ENCODE data around the gene PFN3. TPM values are rescaled to one million over a fixed set of nuclear protein-coding genes. Genes with fewer than 3 reads are reported as not detected.

The PFN3 gene, protein sequence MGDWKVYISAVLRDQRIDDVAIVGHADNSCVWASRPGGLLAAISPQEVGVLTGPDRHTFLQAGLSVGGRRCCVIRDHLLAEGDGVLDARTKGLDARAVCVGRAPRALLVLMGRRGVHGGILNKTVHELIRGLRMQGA
- not detected in 2 replicates for polyA plus RNA-seq

DNA sequence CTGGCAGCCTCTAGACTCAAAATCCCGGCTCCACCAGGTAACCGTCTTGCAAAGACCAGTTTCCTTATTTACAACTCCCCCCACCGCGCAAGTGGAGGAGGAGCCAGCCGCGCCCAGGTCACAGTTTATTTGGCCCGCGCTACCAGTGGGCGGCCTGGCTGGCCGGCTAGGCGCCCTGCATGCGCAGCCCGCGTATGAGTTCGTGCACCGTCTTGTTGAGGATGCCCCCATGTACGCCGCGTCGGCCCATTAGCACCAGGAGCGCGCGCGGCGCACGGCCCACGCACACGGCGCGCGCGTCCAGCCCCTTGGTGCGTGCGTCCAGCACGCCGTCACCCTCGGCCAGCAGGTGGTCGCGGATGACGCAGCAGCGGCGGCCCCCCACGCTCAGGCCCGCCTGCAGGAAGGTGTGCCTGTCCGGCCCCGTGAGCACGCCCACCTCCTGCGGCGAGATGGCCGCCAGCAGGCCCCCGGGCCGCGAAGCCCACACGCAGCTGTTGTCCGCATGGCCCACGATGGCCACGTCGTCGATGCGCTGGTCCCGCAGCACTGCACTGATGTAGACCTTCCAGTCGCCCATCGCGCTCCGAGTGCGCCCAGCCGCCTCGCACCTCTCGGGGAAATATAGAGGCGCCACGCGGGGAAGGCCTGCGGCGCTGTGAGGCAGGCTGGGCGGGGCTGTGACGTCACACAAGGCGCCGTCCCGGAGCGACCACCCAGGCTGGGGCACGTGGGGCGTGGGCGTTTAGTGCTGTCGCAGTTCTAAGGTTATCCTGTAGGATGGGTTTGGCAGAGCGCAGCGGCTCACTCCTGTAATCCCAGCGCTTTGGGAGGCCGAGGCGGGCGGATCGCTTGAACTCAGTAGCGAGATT is at the start of gene PFN3:
Gene PFN3, minus strand, starts transcription at position 665 of the 872 bp plus-strand sequence. Its CDS starts 85 bp downstream, at position 580.

DNA sequence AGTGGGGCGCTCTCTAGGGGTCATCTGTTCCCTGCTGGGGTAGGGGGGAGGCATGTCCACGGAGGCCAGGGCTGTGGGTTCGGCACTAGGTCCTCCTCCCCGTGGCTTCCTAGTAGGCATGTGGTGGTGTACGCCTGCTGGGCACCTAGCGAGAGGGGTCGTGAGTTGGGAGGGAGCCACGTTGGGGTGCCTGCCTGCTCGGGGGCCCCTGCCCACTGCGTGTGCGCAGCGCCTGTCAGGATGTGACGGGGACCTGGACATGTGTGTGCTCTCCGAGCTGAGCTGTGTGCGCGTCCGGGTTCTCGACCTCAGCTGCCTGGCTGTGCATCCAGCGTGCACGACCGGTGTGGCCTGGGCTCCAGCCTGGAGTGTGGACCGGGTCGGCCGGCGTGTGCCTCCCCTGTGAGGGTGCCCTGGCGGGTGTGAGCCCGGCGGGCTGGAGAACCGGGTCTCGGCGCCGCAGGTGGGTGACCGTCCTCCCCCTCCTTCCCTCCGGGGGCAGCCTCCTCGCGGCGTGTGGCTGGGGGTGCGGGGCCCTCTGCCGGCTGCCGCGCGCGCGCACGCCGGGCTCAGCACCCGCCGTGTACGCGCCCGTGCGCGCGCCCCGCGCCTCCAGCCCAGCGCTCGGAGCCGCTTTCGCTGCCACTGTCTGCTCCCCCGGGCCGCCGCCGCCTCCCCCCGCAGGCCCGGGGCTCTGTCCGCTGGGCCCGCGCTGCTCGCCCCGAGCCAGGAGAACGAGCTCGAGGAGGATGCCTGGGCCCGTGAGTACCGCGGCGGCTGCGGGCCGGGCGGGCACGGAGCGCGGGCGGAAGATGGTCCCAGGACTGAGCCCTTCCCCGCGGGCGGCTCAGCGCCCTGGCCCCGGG is 46.0 kb upstream of the PFN3 start, which contains the start of gene PRR7:
Gene PRR7, plus strand, starts transcription at position 615 of the 866 bp plus-strand sequence. CDS start 8,254 bp downstream, outside the sequence.

DNA sequence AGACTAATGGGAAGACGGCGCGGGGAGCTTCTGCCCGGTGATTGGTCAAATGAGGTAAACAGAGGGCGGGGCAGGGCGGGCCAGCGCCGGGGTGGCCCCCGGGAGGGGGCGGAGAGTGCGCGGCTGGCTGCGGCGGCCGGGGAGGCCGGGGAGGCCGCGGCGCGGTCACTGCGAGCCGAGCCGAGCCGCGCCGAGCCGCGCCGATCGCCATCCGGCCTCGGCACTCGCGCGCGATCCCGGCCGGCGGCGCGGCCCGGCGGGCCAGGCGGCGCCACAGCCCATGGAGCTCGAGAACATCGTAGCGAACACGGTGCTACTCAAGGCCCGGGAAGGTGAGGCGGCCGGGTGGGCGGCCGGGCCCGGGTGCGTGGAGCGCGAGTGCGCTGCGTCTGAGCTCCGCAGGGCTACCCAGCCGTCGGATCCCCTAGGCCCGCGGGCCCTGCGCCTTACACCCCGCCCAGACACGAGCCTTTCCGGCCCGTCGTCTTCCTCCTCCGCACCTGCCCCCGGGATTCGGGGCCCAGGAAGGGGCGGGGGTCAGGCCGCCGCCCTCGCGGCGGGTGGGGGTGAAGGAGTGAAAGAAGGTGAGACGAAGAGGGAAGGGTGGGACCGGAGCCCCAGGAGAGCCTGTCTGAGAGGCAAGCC is 26.2 kb upstream of the PFN3 start, which contains the start of gene GRK6:
Gene GRK6, plus strand, starts transcription at position 111 of the 645 bp plus-strand sequence. Its CDS starts 170 bp downstream, at position 281.

DNA sequence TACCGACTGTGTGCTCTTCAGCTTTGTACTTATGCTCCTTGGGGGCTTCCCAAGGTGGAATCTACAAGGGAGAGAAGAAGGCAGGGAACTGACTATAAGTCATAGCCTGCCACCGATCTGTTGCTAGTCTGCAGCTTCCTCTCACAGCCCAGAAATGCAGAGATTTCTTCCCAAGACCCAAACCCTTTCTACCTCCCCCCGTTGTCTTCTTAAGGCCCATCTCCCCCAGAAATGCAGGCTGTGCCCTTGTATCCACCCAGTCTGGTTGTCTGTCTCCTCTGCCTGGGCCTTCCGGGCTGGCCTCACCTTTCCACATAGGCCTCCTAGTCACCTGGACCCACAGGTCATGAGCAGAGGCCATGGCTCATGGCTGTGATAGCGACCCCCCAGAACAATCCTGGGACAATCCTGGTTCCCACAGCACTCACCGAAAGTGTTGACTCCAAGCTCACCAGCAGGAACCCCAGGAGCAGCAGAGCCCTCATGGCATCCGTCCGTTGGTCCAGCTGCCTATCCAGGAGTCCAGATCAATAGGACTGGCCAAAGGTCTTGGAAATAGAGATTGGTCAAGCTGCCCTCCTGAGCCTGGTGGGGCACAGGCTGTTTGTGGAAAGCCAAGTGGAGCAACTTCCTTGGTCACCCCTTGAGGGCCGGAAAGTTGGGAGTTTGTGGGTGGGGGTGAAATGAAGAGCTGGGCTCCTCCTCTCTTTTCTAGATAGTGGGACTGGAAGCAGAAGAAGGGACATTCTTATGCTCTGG is 8.8 kb upstream of the PFN3 start, which contains the start of gene F12:
Gene F12, minus strand, starts transcription at position 522 of the 759 bp plus-strand sequence. Its CDS starts 37 bp downstream, at position 485.

DNA sequence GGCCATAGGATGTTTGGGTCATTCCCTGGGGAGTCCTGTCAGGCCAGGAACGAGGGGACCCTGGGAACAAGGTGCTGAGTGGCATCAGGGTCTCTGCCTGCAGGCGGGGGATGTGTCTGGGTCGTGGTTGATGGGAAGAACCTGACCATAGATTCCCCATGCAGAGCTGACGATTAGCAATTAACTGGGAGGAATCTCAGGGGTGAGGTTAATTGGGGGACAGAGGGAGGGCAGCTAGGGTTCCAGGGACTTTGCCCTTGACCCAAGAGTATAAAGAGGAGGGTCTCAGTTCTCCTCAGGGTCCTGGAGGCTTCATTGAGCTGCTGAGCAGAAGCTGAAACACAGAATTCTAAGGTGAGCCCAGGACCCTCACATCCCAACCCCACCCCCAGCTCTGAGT is 16.3 kb downstream of the PFN3 start, which contains the start of gene SLC34A1:
Gene SLC34A1, plus strand, starts transcription at position 301 of the 400 bp plus-strand sequence. CDS start 1,308 bp downstream, outside the sequence.

DNA sequence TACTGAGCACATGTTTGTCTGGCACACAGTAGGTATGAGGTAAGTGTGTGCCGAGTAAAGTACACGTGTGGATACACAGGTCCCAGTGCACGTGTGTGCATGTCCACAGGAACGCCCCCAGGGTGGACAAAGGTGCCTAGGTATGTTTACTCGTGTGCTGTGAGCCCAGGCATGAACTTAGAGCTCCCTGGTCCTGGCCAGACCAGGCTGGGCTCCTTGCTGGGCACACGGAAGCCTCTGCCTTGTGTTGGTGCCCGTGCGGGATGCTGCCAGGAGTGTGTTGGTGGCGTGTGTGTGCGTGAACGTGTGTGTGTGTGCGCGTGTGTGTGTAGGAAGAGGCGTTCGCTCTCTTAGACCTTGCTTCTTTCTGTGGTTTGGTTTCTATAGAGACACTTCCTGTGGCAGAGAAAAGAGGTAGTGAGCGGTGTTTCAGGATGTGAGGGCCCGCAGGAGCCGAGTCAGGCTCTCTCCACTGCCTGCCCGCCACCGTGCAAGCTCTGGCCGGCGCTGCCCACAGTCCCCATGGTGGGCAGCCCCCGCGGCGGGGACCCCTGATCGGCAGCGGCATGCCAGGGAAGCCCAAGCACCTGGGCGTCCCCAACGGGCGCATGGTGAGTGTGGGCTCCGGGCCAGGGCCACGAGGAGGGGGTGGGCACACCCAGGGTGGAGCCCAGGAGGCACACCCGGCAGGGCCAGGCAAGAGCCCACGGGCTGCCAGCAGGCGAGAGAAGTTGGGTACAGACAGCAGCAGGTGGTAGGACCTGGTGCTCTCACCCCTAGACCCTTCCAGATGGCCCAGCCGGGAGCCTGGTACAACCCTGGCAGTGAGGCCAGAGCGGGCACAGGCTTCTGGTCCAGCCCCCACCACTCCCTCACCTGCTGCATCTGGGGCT is 42.8 kb downstream of the PFN3 start, which contains the start of gene RGS14:
Gene RGS14, plus strand, starts transcription at position 466 of the 893 bp plus-strand sequence. Its CDS starts 101 bp downstream, at position 567.

DNA sequence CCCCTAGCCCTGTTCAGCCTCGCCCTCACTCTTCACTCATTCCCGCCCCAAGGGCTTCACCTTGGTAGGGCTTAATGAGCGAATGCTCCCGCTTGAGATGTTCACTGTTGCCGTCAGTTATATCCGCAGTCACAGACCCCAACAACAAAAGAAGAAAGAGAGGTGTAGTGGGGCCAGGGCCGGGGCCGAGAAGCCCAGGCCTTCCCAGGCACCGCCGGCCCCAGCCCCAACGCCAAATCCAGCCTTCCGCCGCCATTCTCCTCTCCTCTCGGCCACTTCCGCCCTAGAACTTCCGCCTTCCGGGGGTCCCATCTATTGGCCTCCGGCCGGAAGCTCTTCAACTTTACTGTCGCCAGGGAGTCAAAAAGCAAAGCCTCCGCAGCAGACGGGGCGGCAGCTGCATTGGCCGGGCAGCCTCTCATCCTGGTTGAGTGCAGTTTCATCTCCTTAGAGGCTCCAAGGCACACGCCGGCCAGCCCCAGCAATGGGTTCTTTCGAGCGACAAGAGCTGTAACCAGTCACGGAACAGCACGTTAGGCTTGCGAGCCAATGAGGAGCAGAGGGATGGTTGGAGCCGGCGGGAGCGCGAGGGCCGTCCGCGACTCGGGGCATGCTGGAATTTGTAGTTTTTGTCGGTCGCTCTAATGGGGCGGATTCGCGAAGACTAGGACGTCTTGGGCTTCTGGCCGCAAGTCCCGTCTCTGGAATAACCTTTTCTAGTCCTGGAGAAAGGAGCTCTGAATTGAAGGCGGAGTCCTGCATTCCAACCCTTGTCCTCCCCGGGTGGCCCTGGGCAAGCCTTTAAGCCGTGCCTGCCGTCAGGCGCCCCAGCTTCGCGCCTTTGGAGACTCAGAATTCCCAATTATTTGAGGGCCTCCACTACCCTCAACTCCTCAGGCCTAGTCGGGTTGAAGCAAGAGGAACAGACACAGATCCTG is 48.8 kb downstream of the PFN3 start, which contains the start of gene LMAN2:
Gene LMAN2, minus strand, starts transcription at position 277 of the 938 bp plus-strand sequence. Its CDS starts 21 bp downstream, at position 256.

Other genes starting within 250 kb of the PFN3 start
- gene RAB24, start 96.9 kb downstream of the PFN3 start, polyA plus RNA-seq = 14.6 and 21.9 TPM in 2 replicates
- 44.8 and 48.3 TPM in 2 replicates for gene PRELID1, start 96.9 kb downstream of the PFN3 start, polyA plus RNA-seq
- not detected in 2 replicates for gene MXD3, start 88.8 kb downstream of the PFN3 start, polyA plus RNA-seq
- gene LMAN2, start 49.0 kb downstream of the PFN3 start, polyA plus RNA-seq = 8.0 and 18.3 TPM in 2 replicates
- 0.63 and 2.1 TPM in 2 replicates for gene RGS14, start 42.7 kb downstream of the PFN3 start, polyA plus RNA-seq
- not detected in 2 replicates for gene SLC34A1, start 16.2 kb downstream of the PFN3 start, polyA plus RNA-seq
- gene F12, start 8.9 kb upstream of the PFN3 start, polyA plus RNA-seq = 1.3 and 2.0 TPM in 2 replicates
- gene GRK6, start 26.0 kb upstream of the PFN3 start, polyA plus RNA-seq = 1.3 and 5.0 TPM in 2 replicates
- not detected in 2 replicates for gene PRR7, start 46.2 kb upstream of the PFN3 start, polyA plus RNA-seq
- gene DBN1, start 73.0 kb upstream of the PFN3 start, polyA plus RNA-seq = 2.5 and 5.6 TPM in 2 replicates
- 0.52 TPM in 1 of 2 replicates, not detected in the other for gene PDLIM7, start 96.9 kb upstream of the PFN3 start, polyA plus RNA-seq
- 0.44 and 0.84 TPM in 2 replicates for gene DOK3, start 109.2 kb upstream of the PFN3 start, polyA plus RNA-seq
- 31.1 and 33.8 TPM in 2 replicates for gene DDX41, start 116.3 kb upstream of the PFN3 start, polyA plus RNA-seq
- gene FAM193B, start 153.9 kb upstream of the PFN3 start, polyA plus RNA-seq = 9.3 and 14.3 TPM in 2 replicates
- 12.0 and 13.3 TPM in 2 replicates for gene TMED9, start 191.5 kb upstream of the PFN3 start, polyA plus RNA-seq
- 5.8 and 10.8 TPM in 2 replicates for gene B4GALT7, start 199.5 kb upstream of the PFN3 start, polyA plus RNA-seq

Data from Purkinje cell (primary cell).